Measurements from ENCODE around the gene UFC1. TPM values are rescaled to one million over a fixed set of nuclear protein-coding genes. Genes with fewer than 3 reads are reported as not detected.
A peak's percentile ranks its signal among the peaks of the same experiment; 100 is the strongest.

Gene UFC1
- total RNA-seq, 2 experiments from 2014 or later, result 96.6 to 97.8 TPM

DNA sequence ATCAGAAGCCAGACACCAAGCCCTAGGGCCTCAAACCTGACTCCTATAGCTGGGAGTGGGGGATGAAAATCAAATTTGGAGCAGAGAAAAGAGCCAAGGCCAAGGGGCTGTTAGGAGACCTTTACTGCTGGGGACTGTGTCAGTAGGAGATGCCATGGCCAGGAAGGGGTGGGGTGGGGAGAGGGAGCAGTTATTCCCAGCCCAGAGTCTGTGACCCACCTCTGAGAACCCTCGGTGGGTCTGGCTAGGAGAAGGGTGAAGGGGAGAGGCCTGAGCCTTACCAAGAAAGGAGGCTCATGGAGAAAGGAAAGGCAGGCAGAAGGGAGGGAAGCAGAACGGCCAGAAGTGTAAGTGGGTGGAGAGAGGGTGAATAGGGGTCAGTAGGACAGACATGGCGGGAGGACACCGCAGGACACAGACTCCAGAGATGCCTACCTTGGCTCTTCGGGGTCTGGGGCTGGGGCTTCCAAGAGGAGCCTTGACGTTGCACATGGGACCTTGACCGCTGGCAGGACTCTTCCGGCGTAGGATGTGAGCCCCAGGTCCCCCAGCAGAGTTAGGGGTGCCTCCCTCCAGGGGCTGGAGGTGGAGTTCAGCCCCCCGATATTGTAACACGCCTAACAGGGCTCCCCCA is 43.9 kb downstream of the UFC1 start:
- no peak overlapping the region for H3K4me3 ChIP-seq (ENCODE audit: low read length)
- Mint-ChIP-seq H3K36me3 (ENCODE audit: low read depth) (peaks cover 8% of the 10 kb centered on the region), H3K27ac (peak overlapping the region; percentile 20), H3K9me3 (no peaks in the 10 kb centered on the region), H3K27me3 (no peaks in the 10 kb centered on the region), H3K4me3 (no peak overlapping the region), H3K4me1 (ENCODE audit: low read depth) (peaks cover 41% of the 10 kb centered on the region)
- CTCF ChIA-PET, result no interaction called here
- peaks cover 61% of the 10 kb centered on the region for H3K4me1 ChIP-seq (ENCODE audit: insufficient read depth, low read length)
- H3K9me3 ChIP-seq (ENCODE audit: control insufficient read depth in 1 of 2, insufficient read depth in 1 of 2, low read length in 2 of 2), result no peaks in the 10 kb centered on the region
- ATAC-seq (ENCODE audit: poor library complexity) (no peak), DNase-seq (no peak)
- no peaks in the 10 kb centered on the region for H3K36me3 ChIP-seq (ENCODE audit: insufficient read depth, low read length)
- POLR2A ChIA-PET, result interaction anchor here (0.7 kb wide), 1 partner anchor 108 kb away, joined by 3 read pairs; no protein-coding TSS in a partner anchor
- H3K27ac ChIP-seq (ENCODE audit: low read depth in 1 of 2, low read length in 2 of 2), result no peak overlapping the region
- intact Hi-C loops (cut with DNase I, micrococcal nuclease), result loop anchor here in 1 of 2 experiments (2.0 kb wide), 1 partner anchor 29 kb away; no protein-coding TSS in a partner anchor
- no peaks in the 10 kb centered on the region for H3K27me3 ChIP-seq (ENCODE audit: control insufficient read depth in 1 of 2, insufficient read depth in 2 of 2, low read length in 2 of 2)
- TF ChIP-seq, protein P1, sequence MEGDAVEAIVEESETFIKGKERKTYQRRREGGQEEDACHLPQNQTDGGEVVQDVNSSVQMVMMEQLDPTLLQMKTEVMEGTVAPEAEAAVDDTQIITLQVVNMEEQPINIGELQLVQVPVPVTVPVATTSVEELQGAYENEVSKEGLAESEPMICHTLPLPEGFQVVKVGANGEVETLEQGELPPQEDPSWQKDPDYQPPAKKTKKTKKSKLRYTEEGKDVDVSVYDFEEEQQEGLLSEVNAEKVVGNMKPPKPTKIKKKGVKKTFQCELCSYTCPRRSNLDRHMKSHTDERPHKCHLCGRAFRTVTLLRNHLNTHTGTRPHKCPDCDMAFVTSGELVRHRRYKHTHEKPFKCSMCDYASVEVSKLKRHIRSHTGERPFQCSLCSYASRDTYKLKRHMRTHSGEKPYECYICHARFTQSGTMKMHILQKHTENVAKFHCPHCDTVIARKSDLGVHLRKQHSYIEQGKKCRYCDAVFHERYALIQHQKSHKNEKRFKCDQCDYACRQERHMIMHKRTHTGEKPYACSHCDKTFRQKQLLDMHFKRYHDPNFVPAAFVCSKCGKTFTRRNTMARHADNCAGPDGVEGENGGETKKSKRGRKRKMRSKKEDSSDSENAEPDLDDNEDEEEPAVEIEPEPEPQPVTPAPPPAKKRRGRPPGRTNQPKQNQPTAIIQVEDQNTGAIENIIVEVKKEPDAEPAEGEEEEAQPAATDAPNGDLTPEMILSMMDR (IDR thresholded peaks at IDR 0.05), result no peak

DNA sequence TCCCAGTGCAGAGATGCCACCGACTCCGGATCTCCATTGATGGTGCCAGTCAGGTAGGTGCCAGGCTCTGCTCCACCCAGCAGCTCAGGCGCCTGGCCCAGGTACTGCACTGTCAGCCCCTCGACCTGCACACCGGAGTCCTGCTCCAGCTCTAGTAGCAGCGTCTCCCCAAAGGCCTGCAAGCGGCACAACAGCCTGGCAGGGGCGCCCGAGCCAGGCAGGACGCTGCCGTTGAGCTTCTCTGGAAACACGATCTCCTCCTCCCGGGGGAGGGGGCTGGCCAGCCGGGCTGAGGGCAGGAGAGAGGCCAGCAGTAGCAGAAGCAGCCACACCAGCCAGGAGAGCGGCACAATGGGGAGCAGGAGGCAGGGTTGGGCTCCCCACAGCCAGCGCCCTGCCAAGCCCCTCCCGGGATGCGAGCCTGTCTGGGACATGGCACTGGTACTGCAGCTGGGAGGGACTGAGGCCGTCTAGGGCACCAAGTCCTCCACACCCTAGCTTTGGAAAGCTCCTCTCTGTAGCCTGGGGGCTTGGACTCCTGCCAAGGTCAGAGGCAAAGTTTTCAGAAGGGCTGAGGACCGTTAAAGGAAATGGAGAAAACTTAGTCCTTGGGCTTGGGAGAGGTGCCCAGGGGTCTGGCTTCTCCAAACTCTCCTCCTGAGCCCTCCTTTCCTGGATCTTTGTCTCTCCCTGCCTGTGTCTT is 44.6 kb downstream of the UFC1 start:
- no peaks in the 10 kb centered on the region for H3K9me3 ChIP-seq (ENCODE audit: control insufficient read depth in 1 of 2, insufficient read depth in 1 of 2, low read length in 2 of 2)
- no peak overlapping the region for H3K27ac Mint-ChIP-seq
- ATAC-seq (ENCODE audit: poor library complexity) (no peak), DNase-seq (no peak)
- H3K27me3 ChIP-seq (ENCODE audit: control insufficient read depth in 1 of 2, insufficient read depth in 2 of 2, low read length in 2 of 2), result no peaks in the 10 kb centered on the region
- H3K4me3 Mint-ChIP-seq, result no peak overlapping the region
- H3K36me3 Mint-ChIP-seq (ENCODE audit: low read depth), result peaks cover 10% of the 10 kb centered on the region
- ChIA-PET CTCF (no interaction called here), POLR2A (interaction anchor here (1.7 kb wide), 1 partner anchor 16 kb away, joined by 7 read pairs; no protein-coding TSS in a partner anchor)
- H3K9me3 Mint-ChIP-seq, result no peaks in the 10 kb centered on the region
- H3K4me3 ChIP-seq (ENCODE audit: low read length), result no peak overlapping the region
- TF ChIP-seq, protein P1 (IDR thresholded peaks at IDR 0.05), result no peak
- H3K4me1 ChIP-seq (ENCODE audit: insufficient read depth, low read length), result peaks cover 61% of the 10 kb centered on the region
- H3K27ac ChIP-seq (ENCODE audit: low read depth in 1 of 2, low read length in 2 of 2), result no peak overlapping the region
- H3K36me3 ChIP-seq (ENCODE audit: insufficient read depth, low read length), result peaks cover 1% of the 10 kb centered on the region
- H3K27me3 Mint-ChIP-seq, result no peaks in the 10 kb centered on the region
- H3K4me1 Mint-ChIP-seq (ENCODE audit: low read depth), result peaks cover 43% of the 10 kb centered on the region
- intact Hi-C loops (cut with DNase I, micrococcal nuclease), result loop anchor here in 1 of 2 experiments (2.0 kb wide), 1 partner anchor 30 kb away; no protein-coding TSS in a partner anchor

DNA sequence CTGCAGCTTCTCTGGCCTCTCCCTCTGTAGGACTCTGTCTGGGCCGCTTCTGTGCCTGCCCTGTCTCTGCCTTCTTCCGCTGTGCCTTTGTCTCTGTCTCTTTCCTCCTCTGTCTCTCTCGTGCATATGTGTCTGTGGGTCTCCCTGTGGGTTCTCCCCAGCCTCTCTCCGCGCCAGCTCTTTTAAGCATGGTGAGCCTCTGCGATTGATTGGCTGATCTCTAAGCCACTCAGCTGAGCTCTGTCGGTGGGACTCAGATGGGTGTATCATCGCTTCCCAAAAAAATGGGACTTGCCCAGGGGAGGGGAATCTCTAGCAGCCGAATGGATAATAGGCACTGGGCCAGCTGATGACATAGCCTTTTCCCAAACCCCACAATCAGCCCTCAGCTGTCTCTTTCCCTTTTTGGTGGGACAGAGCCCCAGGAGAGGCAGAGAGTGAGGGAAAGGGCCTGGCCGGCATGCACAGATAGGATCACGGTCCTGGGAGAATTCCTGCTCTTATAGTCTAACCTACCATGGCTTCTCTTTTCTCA is 45.2 kb downstream of the UFC1 start, which contains the start of gene ADAMTS4:
Gene ADAMTS4 (minus strand): TSS at position 158 of the 535 bp plus-strand sequence. CDS start 427 bp downstream, outside the sequence.
- H3K27me3 ChIP-seq (ENCODE audit: control insufficient read depth in 1 of 2, insufficient read depth in 2 of 2, low read length in 2 of 2), result no peaks in the 10 kb centered on the region
- no peaks in the 10 kb centered on the region for H3K9me3 Mint-ChIP-seq
- H3K36me3 ChIP-seq (ENCODE audit: insufficient read depth, low read length), result peaks cover 7% of the 10 kb centered on the region
- no peaks in the 10 kb centered on the region for H3K9me3 ChIP-seq (ENCODE audit: control insufficient read depth in 1 of 2, insufficient read depth in 1 of 2, low read length in 2 of 2)
- H3K4me3 Mint-ChIP-seq, result peak within 1 kb of the TSS; percentile 70
- ChIA-PET POLR2A (interaction anchor here (1.7 kb wide), 1 partner anchor 17 kb away, joined by 7 read pairs; no protein-coding TSS in a partner anchor), CTCF (no interaction called here)
- H3K27ac Mint-ChIP-seq, result peak within 1 kb of the TSS; percentile 95
- H3K36me3 Mint-ChIP-seq (ENCODE audit: low read depth), result peaks cover 14% of the 10 kb centered on the region
- DNase-seq, result peak in 1 of 14 experiments; percentile 5
- H3K4me1 ChIP-seq (ENCODE audit: insufficient read depth, low read length), result peaks cover 63% of the 10 kb centered on the region
- TF ChIP-seq, protein P1 (IDR thresholded peaks at IDR 0.05), result no peak
- no peak for ATAC-seq (ENCODE audit: poor library complexity)
- peaks cover 50% of the 10 kb centered on the region for H3K4me1 Mint-ChIP-seq (ENCODE audit: low read depth)
- intact Hi-C loops (cut with DNase I, micrococcal nuclease), result loop anchor here in 1 of 2 experiments (2.0 kb wide), 1 partner anchor 30 kb away; no protein-coding TSS in a partner anchor
- peak within 1 kb of the TSS in 1 of 2 donors; percentile 86 for H3K27ac ChIP-seq (ENCODE audit: low read depth in 1 of 2, low read length in 2 of 2)
- H3K27me3 Mint-ChIP-seq, result no peaks in the 10 kb centered on the region
- no peak within 1 kb of the TSS for H3K4me3 ChIP-seq (ENCODE audit: low read length)

Data from CD4-positive, alpha-beta T cell (primary cell).